ENCODE measurements around the gene SH2D7.
A peak's percentile ranks its signal among the peaks of the same experiment; 100 is the strongest.

SH2D7 gene

DNA sequence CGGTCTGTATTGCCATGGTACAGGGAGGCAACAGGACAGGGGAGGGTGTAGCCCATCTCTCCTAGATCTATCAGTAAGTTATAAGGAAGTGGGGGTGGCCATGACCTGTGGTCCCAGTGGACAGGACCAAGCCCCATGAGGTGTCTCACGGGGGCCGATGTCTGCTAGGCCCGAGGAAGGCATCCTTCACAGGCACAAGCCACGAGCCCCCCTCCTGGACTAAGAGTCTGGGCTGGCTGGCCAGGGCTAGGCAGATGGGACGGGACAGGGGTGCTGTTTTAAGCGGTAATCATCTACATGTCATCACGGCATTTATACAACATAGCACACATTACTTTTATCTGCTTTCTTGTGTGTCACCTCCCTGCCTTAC is 12.3 kb upstream of the SH2D7 start:
- DNase-seq = no peak

- DNase-seq = no peak
Observed at GRCh38 chr15:78082106-78082742, 10.1 kb upstream of the SH2D7 start.

DNA sequence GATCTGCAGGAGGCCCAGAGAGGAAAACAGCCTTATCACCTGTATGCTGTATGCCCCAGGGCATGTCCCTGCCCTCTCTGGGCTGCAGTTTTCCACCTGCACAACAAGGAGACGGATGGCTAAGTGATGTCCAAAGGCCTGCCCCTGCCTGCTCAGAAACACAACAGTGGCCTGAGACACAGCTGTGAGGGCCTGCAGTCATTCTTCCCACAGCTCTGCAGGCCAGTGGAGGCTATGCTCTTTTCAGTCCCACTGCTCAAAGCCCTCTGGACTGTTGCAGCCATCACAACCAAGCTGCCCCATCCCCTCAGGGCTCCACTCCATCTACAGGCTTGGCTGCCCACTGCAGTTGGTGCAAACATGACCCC is 9.6 kb upstream of the SH2D7 start:
- DNase-seq = no peak

- DNase-seq = no peak
Observed at GRCh38 chr15:78083186-78083585, 9.2 kb upstream of the SH2D7 start.

GRCh38 chr15:78083687-78084448 is 8.5 kb upstream of the SH2D7 start:
- no peak for DNase-seq

DNA sequence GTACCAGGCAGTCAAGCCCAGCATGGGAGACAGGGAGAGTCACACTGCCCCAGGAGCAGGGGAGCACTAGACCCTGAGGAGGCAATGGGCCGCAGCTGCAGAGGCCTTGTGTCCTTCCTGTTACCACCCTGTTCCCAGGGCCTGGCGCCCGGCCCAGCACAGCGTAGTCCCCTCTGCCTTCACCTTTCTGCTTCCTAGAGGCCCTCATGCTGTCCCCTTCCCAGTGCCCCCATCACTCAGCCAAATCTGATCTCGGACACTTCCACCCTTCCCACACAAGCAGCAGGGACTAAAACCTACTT is 8.0 kb upstream of the SH2D7 start:
- no peak for DNase-seq

DNA sequence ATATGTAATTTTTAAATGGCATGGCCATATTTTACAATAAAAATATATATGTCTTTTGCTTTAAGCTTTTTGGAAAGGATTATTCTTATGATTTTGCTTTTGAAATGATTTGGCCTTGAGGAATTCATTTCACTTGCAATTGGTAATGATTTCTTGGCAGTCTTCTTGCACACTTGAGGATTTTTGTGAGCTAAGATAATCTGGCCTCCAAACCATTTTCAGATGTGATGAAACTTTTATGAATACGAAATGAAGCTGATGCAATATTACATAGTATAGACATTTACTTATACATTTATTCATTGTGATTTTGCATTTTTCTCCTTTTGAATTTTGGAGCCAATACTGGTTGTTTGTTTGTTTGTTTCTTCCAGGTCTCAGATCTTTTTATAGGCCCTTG is 6.4 kb upstream of the SH2D7 start:
- no peak for DNase-seq

DNA sequence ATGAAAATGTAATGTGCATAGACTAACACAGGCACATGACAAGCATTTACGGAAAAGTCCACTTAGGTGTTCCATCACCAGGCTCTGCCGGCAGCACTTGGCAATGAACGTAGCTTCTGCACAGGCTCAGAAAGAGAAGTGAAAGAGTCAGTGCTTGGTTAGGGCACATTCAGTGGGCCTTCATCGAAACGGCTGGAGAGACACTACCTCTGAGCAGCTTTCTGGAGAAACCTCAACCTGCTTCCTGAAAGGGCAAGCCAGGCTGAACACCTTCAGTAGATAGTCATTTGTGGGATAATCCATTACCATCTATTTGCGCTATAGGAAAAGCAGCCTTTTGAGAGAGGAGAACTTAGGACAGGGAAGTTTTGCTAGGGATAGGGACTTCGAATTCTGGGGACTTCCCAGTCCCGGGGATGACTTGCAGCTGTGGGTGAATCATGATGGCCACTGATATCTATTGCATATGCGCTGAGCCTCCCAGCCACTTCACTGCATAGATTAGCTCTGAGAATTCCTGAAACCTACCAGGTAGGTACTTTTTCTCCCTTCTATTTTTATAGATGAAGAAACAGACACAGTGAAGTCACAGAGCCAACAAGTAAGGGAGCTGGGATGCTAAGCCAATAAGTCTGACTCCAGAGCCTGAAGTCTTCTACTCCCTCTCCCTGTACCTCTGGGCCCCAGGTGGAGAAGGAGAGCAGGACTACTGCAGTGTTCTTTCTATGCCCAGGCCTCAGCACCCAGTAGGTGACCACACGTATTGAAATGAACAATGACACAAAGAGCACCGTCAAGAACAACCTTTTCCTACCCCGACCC is 4.2 kb upstream of the SH2D7 start:
- no peak for DNase-seq

DNA sequence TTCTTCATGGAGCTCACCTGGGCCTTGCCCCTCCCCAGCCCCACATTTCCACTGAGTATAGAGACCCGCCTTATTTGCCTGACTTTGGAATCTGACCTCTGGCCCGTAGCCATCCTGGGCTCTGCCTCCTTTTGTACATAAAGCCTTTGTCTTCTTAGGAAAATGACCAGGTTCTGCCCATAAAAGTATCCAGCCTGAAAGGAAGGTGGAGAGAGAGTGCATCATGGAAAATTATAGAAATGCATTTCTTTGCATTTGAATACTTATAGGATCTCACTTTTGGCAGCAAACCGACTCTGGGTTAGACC is 3.6 kb upstream of the SH2D7 start:
- DNase-seq = no peak

DNA sequence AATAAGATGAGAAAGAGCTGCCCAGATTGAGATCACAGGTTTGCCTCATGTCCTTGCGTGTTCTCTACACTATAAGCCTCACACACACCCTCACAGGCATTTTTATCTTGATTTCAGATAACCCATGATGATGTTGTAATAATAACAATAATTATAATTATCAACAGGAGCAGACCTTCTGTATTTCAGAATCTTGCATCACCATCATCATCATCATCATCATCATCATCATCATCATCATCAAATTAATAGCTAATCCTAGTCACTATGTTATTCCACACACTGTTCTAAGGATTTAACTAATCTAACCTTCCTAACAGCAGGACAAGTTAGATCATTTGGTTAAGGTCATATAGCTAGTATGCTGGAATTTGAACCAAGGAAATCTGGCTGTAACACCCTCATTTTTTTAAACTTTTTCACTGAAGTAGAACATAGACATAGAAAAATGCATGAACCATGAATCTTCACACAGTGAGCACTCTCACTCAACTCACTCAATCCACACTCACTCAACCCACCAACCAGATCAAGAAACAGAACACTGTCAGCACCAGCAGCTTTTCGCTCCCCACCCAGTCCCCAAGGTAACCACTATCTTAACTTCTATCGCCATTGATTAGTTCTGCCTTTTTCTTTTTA is 1.8 kb upstream of the SH2D7 start:
- no peak for DNase-seq

GRCh38 chr15:78093242-78094020 is 1.1 kb downstream of the SH2D7 start:
- no peak for DNase-seq

- DNase-seq = no peak
Observed at GRCh38 chr15:78097667-78098066, 5.3 kb downstream of the SH2D7 start.

DNA sequence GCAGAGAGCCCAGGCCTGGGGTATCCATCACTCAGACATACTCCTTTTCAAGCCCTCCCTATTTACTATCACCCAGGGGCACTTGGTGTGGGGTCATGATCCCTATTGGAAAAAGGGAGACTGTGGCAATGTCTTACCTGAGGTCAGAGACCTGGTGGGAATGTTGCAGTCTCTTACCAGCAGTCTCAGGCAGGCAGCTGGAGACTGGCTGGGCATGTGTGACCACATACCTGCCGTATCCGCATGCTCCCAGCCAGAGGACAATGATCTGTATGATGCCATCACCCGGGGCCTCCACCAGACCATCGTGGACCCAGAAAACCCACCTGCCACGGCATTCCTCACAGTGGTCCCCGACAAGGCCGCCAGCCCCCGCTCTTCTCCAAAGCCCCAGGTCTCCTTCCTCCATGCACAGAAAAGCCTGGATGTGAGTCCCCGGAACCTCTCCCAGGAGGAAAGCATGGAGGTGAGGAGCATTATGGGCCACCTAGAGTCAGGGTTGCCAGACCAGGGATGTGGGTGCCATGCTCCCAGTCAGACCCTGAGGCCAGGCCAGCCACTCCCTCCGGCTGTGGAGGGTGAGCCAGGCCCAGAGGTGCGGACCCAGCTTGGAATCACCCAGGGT is 5.9 kb downstream of the SH2D7 start:
- no peak for DNase-seq

GRCh38 chr15:78100886-78101285 is 8.5 kb downstream of the SH2D7 start:
- no peak for DNase-seq

GRCh38 chr15:78101423-78102105 is 9.2 kb downstream of the SH2D7 start:
- DNase-seq = no peak

DNA sequence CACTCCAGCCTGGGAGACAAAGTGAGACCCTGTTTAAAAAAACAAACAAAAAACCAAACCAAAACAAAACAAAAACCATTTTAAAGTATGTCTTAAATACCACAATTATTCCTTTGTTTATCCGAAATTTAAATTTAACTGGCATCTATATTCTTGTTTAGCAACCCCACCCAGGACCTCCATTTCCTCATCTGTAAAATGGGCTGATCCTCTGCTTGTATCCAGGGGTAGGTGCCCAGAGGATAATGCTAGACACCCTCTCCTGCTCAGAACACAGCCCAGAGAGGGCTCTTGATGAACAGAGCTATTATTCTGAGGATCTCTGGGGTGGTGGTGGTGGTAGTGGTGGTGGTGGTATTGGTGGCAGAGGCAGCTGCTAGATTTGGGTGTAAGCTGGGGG is 9.8 kb downstream of the SH2D7 start:
- DNase-seq = no peak

GRCh38 chr15:78102741-78103140 is 10.4 kb downstream of the SH2D7 start:
- no peak for DNase-seq

DNA sequence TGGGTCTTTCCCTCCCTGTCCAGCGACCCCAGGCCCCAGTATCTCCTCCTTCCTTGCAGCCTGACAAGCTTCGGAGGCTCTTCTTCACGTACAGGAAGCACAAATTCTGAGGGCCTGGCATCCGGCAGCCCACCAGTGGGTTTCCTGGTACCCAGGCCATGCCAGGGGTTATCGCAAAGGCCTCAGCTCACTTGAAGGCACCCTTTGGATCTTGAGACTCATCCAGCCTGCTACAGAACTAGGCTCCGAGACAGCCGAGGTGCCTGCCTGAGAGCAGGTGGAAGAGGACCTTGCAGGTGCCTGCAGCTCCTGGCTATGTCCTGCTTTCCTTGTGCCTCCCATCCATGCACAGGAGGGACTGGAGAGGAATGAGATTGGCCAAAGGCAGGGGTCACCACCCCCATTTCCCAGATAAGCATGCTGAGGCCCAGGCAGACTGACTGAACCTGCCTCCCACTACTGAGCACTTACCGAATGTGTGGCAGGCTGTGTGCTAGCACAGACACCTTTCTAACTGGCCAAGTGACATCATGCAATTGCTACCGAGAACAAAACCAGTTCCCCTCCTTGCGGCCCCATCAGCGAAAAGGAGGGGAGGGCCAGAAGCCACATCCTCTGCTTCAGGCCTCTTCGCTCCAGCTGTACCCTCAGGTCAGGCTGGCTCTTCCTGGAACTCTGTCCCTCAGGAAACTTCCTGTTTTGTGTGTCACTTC is 11.2 kb downstream of the SH2D7 start:
- peak; percentile 44 for DNase-seq

DNA sequence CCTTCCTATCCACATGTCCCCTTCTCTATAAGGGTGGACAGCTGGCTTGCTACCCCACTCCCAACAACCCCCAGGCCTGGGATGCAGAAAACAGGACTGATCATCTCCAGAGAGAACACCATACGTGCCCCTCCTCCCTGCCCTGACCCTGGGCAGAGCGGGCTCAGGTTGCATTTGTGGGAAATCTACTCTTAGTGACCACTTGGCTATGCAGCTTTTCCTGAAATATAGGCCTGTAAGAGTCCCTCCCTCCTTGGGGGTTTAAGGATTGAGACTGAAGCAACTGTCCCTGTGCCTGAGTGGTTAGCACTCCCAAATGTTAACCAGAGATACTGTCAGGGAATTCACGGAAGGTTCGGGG is 11.7 kb downstream of the SH2D7 start:
- no peak for DNase-seq

DNA sequence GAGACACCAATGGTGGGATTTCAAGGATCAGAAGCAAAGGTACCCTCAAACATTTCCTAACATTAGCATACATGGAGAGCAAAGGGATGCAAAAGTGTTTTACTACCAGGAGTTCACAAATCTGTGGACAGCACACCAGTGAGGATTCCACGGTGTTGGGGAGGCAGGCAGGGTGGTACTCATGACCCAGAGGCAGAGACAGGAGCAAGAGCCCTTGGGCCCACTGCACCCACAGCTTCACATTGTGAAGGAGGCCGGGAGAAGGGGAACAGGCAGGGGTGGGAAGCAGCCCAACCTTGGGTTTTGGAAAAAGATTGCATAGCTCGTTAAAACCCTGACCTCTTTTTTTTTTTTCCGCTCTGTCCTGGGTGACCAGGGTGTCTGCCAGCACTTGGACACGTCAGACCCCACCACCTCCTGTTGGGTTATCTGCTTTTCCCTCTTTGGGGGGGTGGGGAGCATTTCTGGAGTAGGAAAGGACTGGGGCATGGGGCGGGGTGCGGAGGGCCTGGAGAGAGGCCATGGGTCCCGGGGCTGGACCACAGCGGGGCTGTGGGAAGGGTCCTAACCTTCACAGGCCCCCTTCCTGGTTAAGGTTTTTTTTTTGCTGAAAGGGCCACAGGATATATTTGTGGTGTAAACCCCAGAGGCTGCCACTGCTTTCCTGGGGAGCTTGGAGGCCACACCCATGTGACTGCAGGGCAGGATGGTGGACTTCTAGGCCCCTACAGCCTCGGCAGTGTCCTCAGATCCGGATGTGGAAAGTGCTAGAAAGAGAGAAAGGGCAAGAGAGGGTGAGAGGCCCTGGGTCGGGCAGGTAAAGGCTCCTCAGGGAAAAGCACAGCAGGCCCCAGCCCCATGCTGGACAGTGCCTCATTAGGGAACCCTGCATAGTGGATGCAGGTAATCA is 12.5 kb downstream of the SH2D7 start:
- DNase-seq = no peak
